Smooth muscle cell (in vitro differentiated cells): ENCODE results near the gene VGLL1. TPM values are rescaled to one million over a fixed set of nuclear protein-coding genes. Genes with fewer than 3 reads are reported as not detected.

Experiments
- DNase-seq: peaks from one replicate; lab custom pipeline; 2025; ENCODE audit not compliant: unreplicated experiment; lab: John Stamatoyannopoulos, UW
- H2AFZ ChIP-seq: fragments of 200-600 bp; sonication (generic); 2 replicates; pipeline ENCODE4 v1.6.0; 2016; ENCODE audit warnings: antibody characterized with exemption, low read depth, mild to moderate bottlenecking
- H3F3A ChIP-seq: fragments of 200-600 bp; sonication (generic); 2 replicates; pipeline ENCODE4 v1.6.0; 2017; ENCODE audit warnings: antibody characterized with exemption, low read depth
- H3K27ac ChIP-seq: fragments of 200-600 bp; sonication (generic); 2 replicates; pipeline ENCODE4 v1.5.1; 2016; ENCODE audit warnings: low read depth, mild to moderate bottlenecking
- H3K27me3 ChIP-seq: fragments of 200-600 bp; sonication (generic); 2 replicates; pipeline ENCODE4 v1.6.1; 2016; ENCODE audit warnings: low read depth, mild to moderate bottlenecking
- H3K36me3 ChIP-seq: fragments of 200-600 bp; sonication (generic); 2 replicates; pipeline ENCODE4 v1.5.1; 2016; ENCODE audit warnings: low read depth
- H3K4me1 ChIP-seq: fragments of 200-600 bp; sonication (generic); 2 replicates; pipeline ENCODE4 v1.5.1; 2016; ENCODE audit warnings: low read depth
- H3K4me2 ChIP-seq: fragments of 200-600 bp; sonication (generic); 2 replicates; pipeline ENCODE4 v1.6.0; 2016; ENCODE audit warnings: mild to moderate bottlenecking
- H3K4me3 ChIP-seq: fragments of 200-600 bp; sonication (generic); 2 replicates; pipeline ENCODE4 v1.5.1; 2016; ENCODE audit warnings: mild to moderate bottlenecking
- H3K79me2 ChIP-seq: fragments of 200-600 bp; sonication (generic); 2 replicates; pipeline ENCODE4 v1.6.0; 2016; ENCODE audit warnings: low read depth, mild to moderate bottlenecking
- H3K9ac ChIP-seq: fragments of 200-600 bp; sonication (generic); 2 replicates; pipeline ENCODE4 v1.6.0; 2016; ENCODE audit warnings: low read depth
- H3K9me3 ChIP-seq: fragments of 200-600 bp; sonication (generic); replicated peaks from 2 replicates; pipeline ENCODE4 v1.5.1; 2016; ENCODE audit warnings: low read depth
- H4K20me1 ChIP-seq: fragments of 200-600 bp; sonication (generic); 2 replicates; pipeline ENCODE4 v1.6.0; 2016; ENCODE audit warnings: low read depth
- WGBS: methylation state at CpG from one replicate; pipeline ENCODE4 v1.1.7; 2016; ENCODE audit warnings: low lambda C conversion rate; 5-methylcytosine and 5-hydroxymethylcytosine counted together
- polyA plus RNA-seq: library from polyadenylated mRNA; unstranded; fragments of >200 nt; fragmentation: Nextera tagmentation; extraction: Ambion mirVana; gene quantifications from 2 replicates; pipeline ENCODE4 v1.2.1, GENCODE V29; 2016
- total RNA-seq: library from RNA; depleted of rRNA; stranded (reverse); fragments of >200 nt; gene quantifications from 2 replicates; pipeline ENCODE4 v1.2.3, GENCODE V29; 2014
- TF ChIP-seq, protein P1 (sequence below): fragments of 200-600 bp; sonication (generic); IDR thresholded peaks from 2 replicates; pipeline ENCODE4 v1.5.1; 2017; ENCODE audit warnings: borderline replicate concordance, mild to moderate bottlenecking, antibody characterized with exemption; ENCODE audit not compliant: insufficient read depth, poor library complexity, severe bottlenecking

The VGLL1 gene
- total and polyA plus RNA-seq, 2 experiments from 2014 or later, result 0.48 to 3.1 TPM

DNA sequence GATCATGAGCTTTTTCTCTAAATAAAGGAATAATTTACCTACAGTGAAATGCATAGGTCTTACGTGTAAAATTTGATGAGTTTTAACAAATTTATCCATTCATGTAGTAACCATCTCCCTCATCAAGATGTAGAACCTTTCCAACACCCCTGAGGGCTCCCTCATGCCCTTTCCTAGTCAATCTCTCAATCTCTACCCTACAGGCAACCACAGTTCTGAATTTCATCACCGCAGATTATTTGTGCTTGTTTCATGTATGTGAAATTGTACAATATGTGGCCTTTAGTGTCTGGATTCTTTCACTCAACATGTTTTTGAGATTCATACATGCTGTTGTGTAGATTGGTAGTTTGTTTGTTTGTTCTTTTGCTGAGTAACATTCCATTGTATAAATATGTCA, 2.1 kb downstream of the VGLL1 start:
- H3K27me3 ChIP-seq, result no peaks in the 10 kb centered on the region
- no peak overlapping the region for H3K4me2 ChIP-seq
- WGBS, result 75% methylated on average over 2 of the region's 2 CpGs
- no peaks in the 10 kb centered on the region for H3K4me1 ChIP-seq
- H3K36me3 ChIP-seq, result no peaks in the 10 kb centered on the region
- H4K20me1 ChIP-seq, result no peaks in the 10 kb centered on the region
- H3K9ac ChIP-seq, result no peak overlapping the region
- H3K79me2 ChIP-seq, result no peaks in the 10 kb centered on the region
- H3K9me3 ChIP-seq, result no peaks in the 10 kb centered on the region
- TF ChIP-seq, protein P1, sequence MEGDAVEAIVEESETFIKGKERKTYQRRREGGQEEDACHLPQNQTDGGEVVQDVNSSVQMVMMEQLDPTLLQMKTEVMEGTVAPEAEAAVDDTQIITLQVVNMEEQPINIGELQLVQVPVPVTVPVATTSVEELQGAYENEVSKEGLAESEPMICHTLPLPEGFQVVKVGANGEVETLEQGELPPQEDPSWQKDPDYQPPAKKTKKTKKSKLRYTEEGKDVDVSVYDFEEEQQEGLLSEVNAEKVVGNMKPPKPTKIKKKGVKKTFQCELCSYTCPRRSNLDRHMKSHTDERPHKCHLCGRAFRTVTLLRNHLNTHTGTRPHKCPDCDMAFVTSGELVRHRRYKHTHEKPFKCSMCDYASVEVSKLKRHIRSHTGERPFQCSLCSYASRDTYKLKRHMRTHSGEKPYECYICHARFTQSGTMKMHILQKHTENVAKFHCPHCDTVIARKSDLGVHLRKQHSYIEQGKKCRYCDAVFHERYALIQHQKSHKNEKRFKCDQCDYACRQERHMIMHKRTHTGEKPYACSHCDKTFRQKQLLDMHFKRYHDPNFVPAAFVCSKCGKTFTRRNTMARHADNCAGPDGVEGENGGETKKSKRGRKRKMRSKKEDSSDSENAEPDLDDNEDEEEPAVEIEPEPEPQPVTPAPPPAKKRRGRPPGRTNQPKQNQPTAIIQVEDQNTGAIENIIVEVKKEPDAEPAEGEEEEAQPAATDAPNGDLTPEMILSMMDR, result no peak
- no peaks in the 10 kb centered on the region for H3F3A ChIP-seq
- no peak overlapping the region for H2AFZ ChIP-seq
- H3K4me3 ChIP-seq, result no peak overlapping the region
- no peak for DNase-seq
- no peak overlapping the region for H3K27ac ChIP-seq

GRCh38 chrX:136538811-136539210, 6.8 kb downstream of the VGLL1 start:
- H3K27me3 ChIP-seq, result no peaks in the 10 kb centered on the region
- no peaks in the 10 kb centered on the region for H3K79me2 ChIP-seq
- no peaks in the 10 kb centered on the region for H3F3A ChIP-seq
- H2AFZ ChIP-seq, result no peak overlapping the region
- no peaks in the 10 kb centered on the region for H3K9me3 ChIP-seq
- DNase-seq, result no peak
- no peak overlapping the region for H3K9ac ChIP-seq
- no peak overlapping the region for H3K27ac ChIP-seq
- H3K4me3 ChIP-seq, result no peak overlapping the region
- H4K20me1 ChIP-seq, result no peaks in the 10 kb centered on the region
- no peaks in the 10 kb centered on the region for H3K4me1 ChIP-seq
- TF ChIP-seq, protein P1, result no peak
- no peak overlapping the region for H3K4me2 ChIP-seq
- H3K36me3 ChIP-seq, result no peaks in the 10 kb centered on the region
- WGBS, result 71% methylated on average over 2 of the region's 2 CpGs

DNA sequence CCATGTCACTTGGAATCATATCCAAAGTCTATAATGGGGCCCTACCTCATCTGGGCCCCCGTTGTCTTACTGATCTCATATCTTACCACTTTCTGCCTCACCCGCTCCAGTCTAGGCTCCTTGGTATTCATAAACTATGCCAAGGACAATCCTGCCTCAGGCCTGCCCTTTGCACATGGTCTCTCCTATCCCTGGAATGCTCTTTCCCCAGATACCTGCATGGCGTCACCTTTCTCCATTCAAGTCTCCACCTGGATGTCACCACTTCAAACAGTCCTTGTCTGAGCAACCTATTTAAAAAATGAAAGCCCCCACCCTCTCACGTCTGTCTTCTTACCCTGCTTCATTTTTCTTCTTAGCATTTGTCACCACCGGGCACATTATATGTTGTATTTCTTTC, 8.2 kb downstream of the VGLL1 start:
- Histone ChIP-seq H2AFZ (no peak overlapping the region), H3K36me3 (no peaks in the 10 kb centered on the region), H3K4me3 (no peak overlapping the region), H3K9me3 (no peaks in the 10 kb centered on the region), H3K4me1 (no peaks in the 10 kb centered on the region), H3F3A (no peaks in the 10 kb centered on the region), H3K27ac (no peak overlapping the region), H4K20me1 (no peaks in the 10 kb centered on the region), H3K79me2 (no peaks in the 10 kb centered on the region), H3K9ac (no peak overlapping the region), H3K4me2 (no peak overlapping the region), H3K27me3 (no peaks in the 10 kb centered on the region)
- TF ChIP-seq, protein P1, result no peak
- 83% methylated on average over 5 of the region's 5 CpGs for WGBS
- DNase-seq, result no peak

GRCh38 chrX:136541294-136541693, 9.3 kb downstream of the VGLL1 start:
- no peaks in the 10 kb centered on the region for H3K79me2 ChIP-seq
- WGBS, result 49% methylated on average over 3 of the region's 3 CpGs
- no peaks in the 10 kb centered on the region for H3K27me3 ChIP-seq
- H3K36me3 ChIP-seq, result no peaks in the 10 kb centered on the region
- DNase-seq, result no peak
- no peak overlapping the region for H2AFZ ChIP-seq
- no peaks in the 10 kb centered on the region for H4K20me1 ChIP-seq
- TF ChIP-seq, protein P1, result no peak
- no peaks in the 10 kb centered on the region for H3K4me1 ChIP-seq
- H3K9me3 ChIP-seq, result no peaks in the 10 kb centered on the region
- no peak overlapping the region for H3K4me2 ChIP-seq
- no peak overlapping the region for H3K27ac ChIP-seq
- no peak overlapping the region for H3K4me3 ChIP-seq
- no peaks in the 10 kb centered on the region for H3F3A ChIP-seq
- no peak overlapping the region for H3K9ac ChIP-seq
